Pancreas (tissue), 10 donors: ENCODE data around the gene CSF1R. TPM values are rescaled to one million over a fixed set of nuclear protein-coding genes. Genes with fewer than 3 reads are reported as not detected.
A peak's percentile ranks its signal among the peaks of the same experiment; 100 is the strongest.

Experiments used
- ATAC-seq, 4 donors: fragments of 200-7000 bp; cut with Tn5 transposase; one replicate each; pipeline versions ENCODE4 v1.8.0 to v1.9.1; 2020; ENCODE audit warnings: mild to moderate bottlenecking in 4 of 4, moderate library complexity in 4 of 4
- DNase-seq, 6 donors: peaks; one replicate each; pipeline ENCODE4 v3.0.0-alpha.2; 2020
- FAIRE-seq: peaks from 2 replicates; lab custom pipeline; 2012; peaks lifted over from hg19 to GRCh38; lab: Jason Lieb, UNC
- H3K27ac ChIP-seq, 4 donors: fragments of 200-600 bp; sonication (generic); 1 replicate in 3 of 4; 2 replicates in 1 of 4; pipeline versions ENCODE4 v1.5.0 to v1.8.0; 2020
- H3K27me3 ChIP-seq, 4 donors: fragments of 200-600 bp; one replicate each; pipeline ENCODE4 v1.8.0; 2021
- H3K36me3 ChIP-seq, 3 donors: fragments of 200-600 bp; sonication (generic) in 1 of 3; one replicate each; pipeline versions ENCODE4 v1.5.0 to v1.8.0; 2020 to 2021
- H3K4me1 ChIP-seq, 3 donors: fragments of 200-600 bp; one replicate each; pipeline ENCODE4 v1.8.0; 2021
- H3K4me3 ChIP-seq, 4 donors: fragments of 200-600 bp; sonication (generic) in 2 of 4; one replicate each; pipeline versions ENCODE4 v1.5.0 to v1.8.0; 2020 to 2021
- H3K9me3 ChIP-seq, 4 donors: fragments of 200-600 bp; one replicate each; pipeline ENCODE4 v1.8.0; 2021
- WGBS, 2 donors: extraction: QIAGEN DNeasy Blood & Tissue Kit; methylation state at CpG; one replicate each; pipeline ENCODE4 v1.1.7; 2013; 5-methylcytosine and 5-hydroxymethylcytosine counted together
- intact Hi-C, 3 donors: fragments of 100-400 bp; cut with DNase I; formaldehyde crosslinking; loops; one replicate each; pipeline versions ENCODE4 v1.11.1 to v1.14.2; 2022
- polyA plus RNA-seq, 2 donors: library from polyadenylated mRNA; stranded (reverse); fragments of 200-250 nt; gene quantifications; one replicate each; pipeline ENCODE4 v1.2.3, GENCODE V29; 2013
- total RNA-seq, 6 donors: library from RNA; stranded (reverse); fragmentation: NEBNext Ultra II Directional in 4 of 6; extraction: Animal tissue kit (Norgen Biotek cat#: 25700) in 4 of 6; gene quantifications; one replicate each; pipeline versions ENCODE4 v1.2.1 to v1.2.4, GENCODE V29; 2021 to 2023
- TF ChIP-seq, protein P1 (sequence below), 4 donors: fragments of 200-600 bp; sonication (generic) in 3 of 4; IDR thresholded peaks; one replicate each; pipeline versions ENCODE4 v1.5.0 to v1.8.0; 2021; ENCODE audit warnings: antibody characterized with exemption in 4 of 4
- donor health status: healthy with polysubstance abuse.
- donor health status: DM: no; HTN: no; CAD: no; lungs with moderate emphysema.
- donor health status: DM: no; HTN: no; CAD: no.
- donor health status: control.
- donor health status: control.
- donor health status: Bipolar disorder and iron deficiency.
- donor health status: DM: yes; HTN: yes; CAD: no.
- donor health status: DM: no; HTN: no; CAD: no.
- donor health status: DM: no; HTN: no; CAD: no.
- donor health status: DM: yes; HTN: yes; CAD: no.

Gene CSF1R
- total and polyA plus RNA-seq, 8 donors = 1.4 to 51.2 (median 4.1) TPM

DNA sequence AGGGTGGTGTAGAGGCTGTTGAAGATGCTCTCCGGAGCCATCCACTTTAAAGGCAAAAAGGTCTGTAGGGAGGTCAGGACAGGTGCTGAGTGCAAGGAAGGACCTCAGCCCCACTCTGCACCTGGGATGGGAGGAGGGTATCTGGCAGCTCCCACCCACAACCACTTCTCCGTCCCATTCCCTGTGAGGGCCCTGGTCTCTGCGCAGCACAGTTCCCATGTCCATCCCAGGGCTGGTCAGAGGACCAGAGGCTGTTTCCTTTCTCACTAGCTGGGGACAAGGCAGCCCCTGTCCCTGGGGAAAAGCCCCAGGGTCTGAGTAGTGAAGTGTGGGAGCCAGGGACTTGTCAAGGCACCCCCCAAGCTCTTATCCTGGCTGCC is 33.7 kb upstream of the CSF1R start:
- Histone ChIP-seq H3K36me3 (no peaks in the 10 kb centered on the region), H3K27me3 (no peaks in the 10 kb centered on the region), H3K9me3 (no peaks in the 10 kb centered on the region), H3K27ac (no peak overlapping the region), H3K4me3 (no peak overlapping the region), H3K4me1 (no peaks in the 10 kb centered on the region)
- WGBS, 2 donors = 93 to 95% methylated on average over 3 of the region's 3 CpGs
- TF ChIP-seq, protein P1, sequence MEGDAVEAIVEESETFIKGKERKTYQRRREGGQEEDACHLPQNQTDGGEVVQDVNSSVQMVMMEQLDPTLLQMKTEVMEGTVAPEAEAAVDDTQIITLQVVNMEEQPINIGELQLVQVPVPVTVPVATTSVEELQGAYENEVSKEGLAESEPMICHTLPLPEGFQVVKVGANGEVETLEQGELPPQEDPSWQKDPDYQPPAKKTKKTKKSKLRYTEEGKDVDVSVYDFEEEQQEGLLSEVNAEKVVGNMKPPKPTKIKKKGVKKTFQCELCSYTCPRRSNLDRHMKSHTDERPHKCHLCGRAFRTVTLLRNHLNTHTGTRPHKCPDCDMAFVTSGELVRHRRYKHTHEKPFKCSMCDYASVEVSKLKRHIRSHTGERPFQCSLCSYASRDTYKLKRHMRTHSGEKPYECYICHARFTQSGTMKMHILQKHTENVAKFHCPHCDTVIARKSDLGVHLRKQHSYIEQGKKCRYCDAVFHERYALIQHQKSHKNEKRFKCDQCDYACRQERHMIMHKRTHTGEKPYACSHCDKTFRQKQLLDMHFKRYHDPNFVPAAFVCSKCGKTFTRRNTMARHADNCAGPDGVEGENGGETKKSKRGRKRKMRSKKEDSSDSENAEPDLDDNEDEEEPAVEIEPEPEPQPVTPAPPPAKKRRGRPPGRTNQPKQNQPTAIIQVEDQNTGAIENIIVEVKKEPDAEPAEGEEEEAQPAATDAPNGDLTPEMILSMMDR (IDR thresholded peaks at IDR 0.05) = no peak
- DNase-seq (no peak), FAIRE-seq (no peak), ATAC-seq (no peak)
- intact Hi-C loops = loop anchor here in 1 of 3 donors (10.0 kb wide), 1 partner anchor 225 kb away; no protein-coding TSS in a partner anchor

DNA sequence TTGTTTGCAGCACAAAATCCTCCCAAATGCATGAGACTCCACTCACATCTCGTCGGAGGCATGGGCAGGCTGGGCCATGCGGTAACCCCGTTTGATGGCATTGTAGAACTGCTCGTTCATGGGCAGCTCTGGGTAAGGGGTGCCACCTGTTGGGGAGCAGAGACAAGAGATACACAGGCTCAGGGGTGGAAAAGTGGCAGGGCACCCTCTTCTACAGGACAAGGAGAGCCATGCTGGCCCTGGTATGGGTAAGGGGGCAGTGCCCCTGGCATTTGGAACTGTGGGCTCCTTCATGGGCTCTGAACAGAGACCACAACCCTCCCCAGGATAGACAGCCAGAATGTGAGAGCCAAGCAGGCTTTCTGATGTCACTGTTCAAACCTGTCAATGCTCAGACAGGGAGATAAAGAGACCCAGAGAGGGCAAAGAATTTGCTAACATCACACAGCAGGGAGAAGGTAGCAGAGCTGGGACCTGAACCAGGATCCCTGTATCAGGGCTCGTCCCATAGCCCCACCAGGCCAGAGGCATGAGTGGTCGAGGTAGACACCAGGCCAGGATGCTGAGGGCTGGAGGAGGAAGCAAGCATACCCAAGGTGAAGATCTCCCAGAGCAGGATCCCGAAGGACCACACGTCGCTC is 33.2 kb upstream of the CSF1R start:
- Histone ChIP-seq H3K9me3 (no peaks in the 10 kb centered on the region), H3K27me3 (no peaks in the 10 kb centered on the region), H3K27ac (no peak overlapping the region), H3K4me1 (no peaks in the 10 kb centered on the region), H3K36me3 (no peaks in the 10 kb centered on the region), H3K4me3 (no peak overlapping the region)
- TF ChIP-seq, protein P1 (IDR thresholded peaks at IDR 0.05) = no peak
- ATAC-seq (peak in 1 of 4 donors; percentile 50), DNase-seq (peak in 1 of 6 donors; percentile 25), FAIRE-seq (no peak)
- 77 to 86% methylated on average over 10 of the region's 10 CpGs for WGBS, 2 donors
- intact Hi-C loops = loop anchor here in 1 of 3 donors (10.0 kb wide), 1 partner anchor 225 kb away; no protein-coding TSS in a partner anchor

DNA sequence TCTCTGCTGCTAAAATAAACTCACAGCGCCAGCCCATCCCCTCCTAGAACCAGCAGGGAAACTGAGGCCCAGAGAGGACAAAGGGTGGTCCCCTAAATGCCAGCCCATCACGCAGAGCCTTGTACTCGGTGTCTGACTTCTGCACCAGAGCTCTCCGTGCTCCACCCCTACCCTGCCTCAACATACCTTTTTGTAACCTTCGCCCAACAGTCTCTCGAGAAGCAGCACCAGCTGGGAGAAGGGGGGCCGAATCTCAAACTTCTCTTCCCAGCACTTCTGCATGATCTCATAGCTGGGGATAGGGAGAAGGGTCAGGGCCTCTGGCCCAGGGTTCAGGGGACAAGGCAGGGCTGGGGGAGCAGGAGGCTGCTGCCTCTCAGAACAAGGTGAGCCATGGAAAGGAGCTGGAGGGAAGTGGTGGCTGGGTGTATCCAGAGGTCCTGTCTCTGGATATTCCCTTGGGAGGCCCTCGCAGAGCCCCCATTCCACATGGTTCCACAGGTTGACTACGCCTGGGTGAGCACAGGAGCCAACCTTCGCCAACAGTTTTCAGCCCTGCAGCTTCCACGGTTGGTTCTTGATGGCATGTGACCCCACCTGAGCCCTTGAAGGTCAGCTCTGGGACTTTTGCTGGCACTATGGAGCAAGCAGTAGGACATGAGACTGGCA is 32.3 kb upstream of the CSF1R start:
- Histone ChIP-seq H3K27ac (no peak overlapping the region), H3K27me3 (no peaks in the 10 kb centered on the region), H3K4me1 (no peaks in the 10 kb centered on the region), H3K4me3 (no peak overlapping the region), H3K36me3 (no peaks in the 10 kb centered on the region), H3K9me3 (no peaks in the 10 kb centered on the region)
- ATAC-seq = no peak
- WGBS, 2 donors = 80 to 86% methylated on average over 11 of the region's 11 CpGs
- no peak for FAIRE-seq
- intact Hi-C loops = no loop called here
- TF ChIP-seq, protein P1 (IDR thresholded peaks at IDR 0.05) = no peak
- DNase-seq = no peak

DNA sequence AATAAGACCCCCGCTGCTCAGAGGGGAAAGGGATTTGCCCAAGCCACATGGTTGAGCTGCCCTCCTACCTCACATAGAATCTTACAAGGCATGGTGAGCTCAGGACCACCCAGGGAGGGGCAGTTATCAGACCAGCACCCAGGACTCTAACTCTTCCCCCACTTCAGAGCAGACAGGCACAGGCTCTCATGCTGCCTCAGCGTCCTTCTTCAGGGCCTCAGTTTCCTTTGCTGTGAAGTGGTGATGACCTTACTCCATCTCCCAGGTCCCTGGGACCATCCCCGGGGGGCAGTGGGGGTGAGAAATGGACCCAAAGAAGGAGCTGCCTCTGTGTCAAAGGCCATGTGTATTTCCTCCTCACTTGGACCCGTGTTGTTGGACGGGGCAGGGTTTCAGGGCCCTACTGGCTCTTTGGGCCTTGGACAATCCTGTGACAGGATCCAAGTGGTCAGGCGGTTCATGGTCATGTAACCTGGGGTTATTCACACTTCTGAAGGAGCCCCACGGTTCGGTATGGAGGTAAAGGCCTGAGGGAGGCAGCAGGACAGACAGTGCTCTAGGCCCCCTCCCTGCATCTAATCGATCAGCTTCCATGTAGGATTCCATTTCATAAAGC is 31.7 kb upstream of the CSF1R start:
- Histone ChIP-seq H3K27ac (no peak overlapping the region), H3K9me3 (no peaks in the 10 kb centered on the region), H3K4me3 (no peak overlapping the region), H3K36me3 (no peaks in the 10 kb centered on the region), H3K27me3 (no peaks in the 10 kb centered on the region), H3K4me1 (no peaks in the 10 kb centered on the region)
- ATAC-seq (no peak), DNase-seq (no peak), FAIRE-seq (no peak)
- TF ChIP-seq, protein P1 (IDR thresholded peaks at IDR 0.05) = no peak
- intact Hi-C loops = no loop called here
- 72 to 80% methylated on average over 9 of the region's 9 CpGs for WGBS, 2 donors
